ENCODE results near the gene DOCK2.
A peak's percentile ranks its signal among the peaks of the same experiment; 100 is the strongest.
"Not testable (repeated sequence)": the region's sequence is repeated elsewhere in the genome, so short reads cannot be mapped to it uniquely, and the experiment has no call there.

DOCK2 gene

GRCh38 chr5:169637549-169638121 is 560 bp downstream of the DOCK2 start:
- DNase-seq (ENCODE audit: low spot score), result peak; percentile 82

- no peak for DNase-seq (ENCODE audit: low spot score)
Measured at GRCh38 chr5:169641253-169641652, 4.2 kb downstream of the DOCK2 start.

GRCh38 chr5:169646856-169647255 is 9.8 kb downstream of the DOCK2 start:
- DNase-seq (ENCODE audit: low spot score), result no peak

GRCh38 chr5:169647566-169647965 is 10.5 kb downstream of the DOCK2 start:
- DNase-seq (ENCODE audit: low spot score), result no peak

GRCh38 chr5:169648725-169649310 is 11.7 kb downstream of the DOCK2 start:
- no peak for DNase-seq (ENCODE audit: low spot score)

- DNase-seq (ENCODE audit: low spot score), result peak; percentile 47
Measured at GRCh38 chr5:169649486-169649885, 12.4 kb downstream of the DOCK2 start.

GRCh38 chr5:169650701-169651331 is 13.7 kb downstream of the DOCK2 start:
- peak; percentile 49 for DNase-seq (ENCODE audit: low spot score)

- no peak for DNase-seq (ENCODE audit: low spot score)
Measured at GRCh38 chr5:169651526-169651925, 14.5 kb downstream of the DOCK2 start.

- DNase-seq (ENCODE audit: low spot score), result no peak
Measured at GRCh38 chr5:169652057-169652456, 15.0 kb downstream of the DOCK2 start.

- no peak for DNase-seq (ENCODE audit: low spot score)
Measured at GRCh38 chr5:169653091-169653490, 16.0 kb downstream of the DOCK2 start.

- no peak for DNase-seq (ENCODE audit: low spot score)
Measured at GRCh38 chr5:169655353-169655752, 18.3 kb downstream of the DOCK2 start.

- DNase-seq (ENCODE audit: low spot score), result peak; percentile 11
Measured at GRCh38 chr5:169656125-169656901, 19.2 kb downstream of the DOCK2 start.

GRCh38 chr5:169657127-169657526 is 20.1 kb downstream of the DOCK2 start:
- no peak for DNase-seq (ENCODE audit: low spot score)

GRCh38 chr5:169662451-169662850 is 25.4 kb downstream of the DOCK2 start:
- DNase-seq (ENCODE audit: low spot score), result not testable (repeated sequence)

- DNase-seq (ENCODE audit: low spot score), result no peak
Measured at GRCh38 chr5:169663537-169663936, 26.5 kb downstream of the DOCK2 start.

GRCh38 chr5:169666365-169666764 is 29.3 kb downstream of the DOCK2 start:
- DNase-seq (ENCODE audit: low spot score), result no peak

GRCh38 chr5:169667896-169668674 is 31.0 kb downstream of the DOCK2 start:
- DNase-seq (ENCODE audit: low spot score), result no peak

GRCh38 chr5:169668732-169669131 is 31.7 kb downstream of the DOCK2 start:
- DNase-seq (ENCODE audit: low spot score), result no peak

GRCh38 chr5:169670769-169671525 is 33.9 kb downstream of the DOCK2 start:
- DNase-seq (ENCODE audit: low spot score), result no peak

- no peak for DNase-seq (ENCODE audit: low spot score)
Measured at GRCh38 chr5:169682026-169682425, 45.0 kb downstream of the DOCK2 start.

- no peak for DNase-seq (ENCODE audit: low spot score)
Measured at GRCh38 chr5:169686137-169686536, 49.1 kb downstream of the DOCK2 start.

All from CD4-positive, alpha-beta T cell treated with Interleukin-6 at 100 ng/mL for 8 hours (primary cell).